Umbilical cord (tissue), 2 donors: ENCODE results near the gene SAMD7. TPM values are rescaled to one million over a fixed set of nuclear protein-coding genes. Genes with fewer than 3 reads are reported as not detected.

Experiments used
- DNase-seq: peaks from one replicate; pipeline ENCODE4 v3.0.0-alpha.2; 2015; ENCODE audit warnings: low spot score
- total RNA-seq: library from RNA; depleted of rRNA; stranded (reverse); fragments of >200 nt; gene quantifications from one replicate; pipeline ENCODE4 v1.2.3, GENCODE V29; 2014; ENCODE audit warnings: low replicate concordance; ENCODE audit not compliant: insufficient read depth

Gene SAMD7
- total RNA-seq, 1 donor from 2014 or later, result 1.9 TPM

DNA sequence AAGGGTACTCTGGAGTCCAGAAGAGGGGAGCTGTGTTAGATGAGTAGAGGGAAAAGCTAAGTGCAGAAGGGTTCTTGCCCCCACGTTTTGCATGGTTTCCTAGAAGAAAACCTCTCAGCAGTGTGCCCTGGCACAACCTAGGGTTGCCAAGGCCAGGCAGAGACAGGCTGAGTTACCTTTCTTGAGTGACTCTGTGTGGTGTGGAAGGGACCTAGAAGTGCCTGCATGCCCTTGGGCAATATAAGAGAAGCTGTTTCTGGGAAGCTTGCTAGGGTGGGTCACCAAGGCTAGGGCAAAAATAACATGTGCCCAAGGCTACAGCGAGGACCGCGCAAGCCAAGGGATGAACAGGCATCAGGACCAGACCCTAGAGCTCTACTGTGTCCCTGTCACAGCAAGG lies 3.4 kb upstream of the SAMD7 start:
- DNase-seq, result no peak

GRCh38 chr3:169913323-169913722 lies 2.0 kb downstream of the SAMD7 start:
- peak; percentile 71 for DNase-seq

DNA sequence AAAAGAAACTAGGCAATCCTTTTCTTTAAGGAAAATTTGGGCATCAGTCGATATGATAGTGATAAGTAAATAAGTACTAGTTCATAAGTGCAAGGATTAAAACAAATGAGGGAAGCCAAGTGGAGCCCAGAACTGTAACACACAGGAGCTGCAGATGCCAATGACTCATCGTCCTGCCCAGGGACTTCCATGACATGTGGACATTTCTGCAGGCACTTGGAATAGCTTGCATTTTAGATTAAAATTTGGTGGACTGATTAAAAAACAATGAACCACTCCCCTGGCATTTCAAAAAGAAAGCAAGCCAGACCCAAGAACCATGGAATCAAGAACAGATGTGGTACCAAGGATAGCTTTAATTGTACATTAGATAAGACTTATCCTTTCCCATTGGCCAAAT lies 2.9 kb downstream of the SAMD7 start:
- no peak for DNase-seq

DNA sequence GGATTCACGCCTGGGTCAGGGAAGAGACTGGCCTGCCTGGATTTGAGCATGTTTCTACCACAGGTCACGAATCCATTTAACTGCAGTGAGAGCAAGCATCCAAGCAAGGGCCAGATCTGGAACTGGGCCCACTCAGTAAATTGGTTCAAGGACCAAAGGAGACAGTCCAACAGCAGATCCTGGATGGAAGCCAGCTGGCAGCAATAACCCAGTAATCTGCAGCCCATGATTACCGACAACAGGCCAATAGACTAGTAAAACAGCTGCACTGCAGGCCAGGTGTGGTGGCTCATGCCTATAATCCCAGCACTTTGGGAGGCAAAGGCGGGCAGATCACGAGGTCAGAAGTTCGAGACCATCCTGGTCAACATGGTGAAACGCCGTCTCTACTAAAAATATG lies 11.8 kb downstream of the SAMD7 start:
- DNase-seq, result no peak

DNA sequence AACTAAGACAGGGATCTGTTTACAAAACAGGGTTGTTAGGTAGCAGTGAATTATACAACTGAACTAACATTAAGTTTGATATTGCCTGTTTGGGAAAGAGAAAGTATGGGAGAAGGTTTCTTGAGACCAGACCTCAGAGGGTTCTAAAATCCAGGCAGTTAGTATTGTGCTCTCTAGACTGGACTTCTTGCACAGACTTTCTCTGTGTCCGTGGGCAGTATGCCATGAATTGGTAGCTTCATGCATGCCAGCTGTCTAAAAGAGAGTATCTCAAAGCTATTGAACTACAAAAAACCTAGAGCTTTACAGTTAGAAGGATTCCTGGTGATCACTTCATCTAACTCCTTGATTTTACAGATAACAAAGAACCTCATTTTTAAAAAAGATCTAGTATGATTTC lies 12.5 kb downstream of the SAMD7 start:
- DNase-seq, result no peak

- no peak for DNase-seq
Observed at GRCh38 chr3:169929830-169930519, 18.6 kb downstream of the SAMD7 start.

- DNase-seq, result no peak
Observed at GRCh38 chr3:169930843-169931242, 19.5 kb downstream of the SAMD7 start.

- DNase-seq, result no peak
Observed at GRCh38 chr3:169931747-169932520, 20.6 kb downstream of the SAMD7 start.

GRCh38 chr3:169939320-169939719 lies 27.9 kb downstream of the SAMD7 start:
- DNase-seq, result no peak

- DNase-seq, result no peak
Observed at GRCh38 chr3:169939751-169940150, 28.4 kb downstream of the SAMD7 start.

DNA sequence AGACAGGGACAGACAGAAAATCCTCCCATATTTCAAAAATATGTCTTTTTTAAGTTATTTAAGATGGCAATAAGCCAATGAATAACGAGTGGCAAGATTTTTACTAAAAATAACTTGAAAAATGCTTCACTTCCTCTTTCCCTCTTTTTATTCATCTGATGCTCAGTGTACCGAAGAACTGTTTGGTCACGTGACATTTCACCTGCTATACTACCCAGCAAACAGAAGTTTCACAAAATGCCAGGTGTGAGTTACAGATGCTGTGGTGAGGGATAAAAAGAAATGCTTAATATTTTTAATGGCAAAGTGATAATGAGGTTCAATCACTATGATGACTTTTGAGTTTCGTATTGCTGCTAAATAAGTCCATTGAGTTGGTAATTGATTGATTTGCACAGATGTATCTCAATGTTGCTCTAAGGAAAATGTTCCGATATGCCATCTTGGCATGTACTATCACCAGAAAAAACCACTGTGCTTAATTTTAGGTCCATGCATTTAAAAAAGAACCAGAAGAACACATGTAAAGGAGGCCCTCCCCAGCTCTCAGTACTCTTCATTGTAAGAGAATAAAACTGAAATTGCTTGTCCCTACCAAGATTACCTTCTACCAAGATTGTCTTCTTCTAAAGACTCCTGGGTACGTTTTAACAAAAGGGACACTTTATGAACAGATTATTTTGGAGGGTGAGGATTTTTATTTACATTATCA lies 29.3 kb downstream of the SAMD7 start:
- DNase-seq, result no peak

DNA sequence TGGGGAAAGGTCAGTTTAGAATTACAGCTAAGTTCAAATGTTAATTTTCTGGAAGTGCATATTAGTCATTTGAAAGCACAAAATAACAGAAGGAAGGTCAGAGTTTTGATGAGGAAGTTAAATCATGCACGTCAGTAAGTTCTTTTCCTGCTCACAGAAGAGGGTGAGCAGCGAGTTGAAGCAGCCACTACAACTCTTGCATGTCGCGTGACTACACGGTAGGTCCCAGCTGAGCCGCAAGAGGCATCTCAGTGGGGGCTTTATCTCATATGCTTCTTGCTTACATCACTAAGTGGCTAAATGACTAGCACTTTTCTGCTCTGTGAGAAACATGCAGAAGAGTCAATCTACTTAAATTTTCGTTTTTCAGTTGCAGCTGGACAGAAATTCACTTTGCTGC lies 33.9 kb downstream of the SAMD7 start:
- DNase-seq, result no peak

- no peak for DNase-seq
Observed at GRCh38 chr3:169946336-169946735, 35.0 kb downstream of the SAMD7 start.

- DNase-seq, result peak; percentile 42
Observed at GRCh38 chr3:169948559-169949448, 37.4 kb downstream of the SAMD7 start.

DNA sequence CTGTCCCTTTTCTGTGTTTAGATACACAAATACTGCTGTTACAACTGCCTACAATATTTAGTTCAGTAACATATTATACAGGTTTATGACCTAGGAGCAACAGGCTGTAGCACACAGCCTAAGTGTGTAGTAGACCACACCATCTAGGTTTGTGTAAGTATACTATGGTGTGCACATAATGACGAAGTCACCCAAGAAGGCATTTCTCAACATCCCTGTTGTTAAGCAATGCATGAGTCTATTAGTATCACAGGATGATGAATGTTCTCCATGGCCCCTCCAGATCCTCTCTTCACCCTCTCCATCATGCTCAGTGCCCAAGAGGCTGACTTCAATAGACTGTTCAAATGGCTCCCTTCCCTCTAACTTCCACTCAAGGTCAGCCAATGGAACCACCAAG lies 40.7 kb downstream of the SAMD7 start:
- no peak for DNase-seq

- DNase-seq, result no peak
Observed at GRCh38 chr3:169953462-169954141, 42.2 kb downstream of the SAMD7 start.

DNA sequence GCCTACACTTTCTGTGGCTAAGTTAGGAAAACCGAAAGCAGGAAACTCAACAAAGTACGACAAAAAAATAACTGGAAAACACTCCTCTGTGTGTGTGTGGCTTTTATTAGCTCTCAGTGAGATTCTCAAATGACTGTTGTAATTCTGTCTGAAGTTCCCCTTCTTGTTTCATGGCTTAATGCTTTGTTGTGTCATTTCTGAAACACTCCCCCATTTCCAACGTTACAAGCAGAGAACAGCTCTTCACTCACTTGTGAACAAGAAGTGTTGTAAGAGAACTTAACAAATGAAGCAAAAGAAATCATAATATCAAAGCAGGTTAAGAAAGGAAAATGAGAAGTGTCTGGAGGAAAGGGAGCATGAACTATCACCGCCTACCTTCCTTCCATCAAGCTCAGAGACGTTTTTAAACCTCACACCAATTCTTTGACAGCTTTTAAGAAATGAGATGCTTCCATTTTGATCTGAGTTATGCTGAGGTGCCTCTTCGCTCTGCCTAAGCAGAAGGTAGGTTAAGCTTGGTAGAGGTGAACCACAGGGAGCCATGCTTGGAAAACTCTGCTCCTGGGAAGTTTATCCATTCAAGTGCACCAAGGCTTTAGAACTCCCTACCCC lies 42.9 kb downstream of the SAMD7 start:
- DNase-seq, result no peak

GRCh38 chr3:169955406-169955805 lies 44.0 kb downstream of the SAMD7 start:
- no peak for DNase-seq

- no peak for DNase-seq
Observed at GRCh38 chr3:169964176-169964575, 52.8 kb downstream of the SAMD7 start.

DNA sequence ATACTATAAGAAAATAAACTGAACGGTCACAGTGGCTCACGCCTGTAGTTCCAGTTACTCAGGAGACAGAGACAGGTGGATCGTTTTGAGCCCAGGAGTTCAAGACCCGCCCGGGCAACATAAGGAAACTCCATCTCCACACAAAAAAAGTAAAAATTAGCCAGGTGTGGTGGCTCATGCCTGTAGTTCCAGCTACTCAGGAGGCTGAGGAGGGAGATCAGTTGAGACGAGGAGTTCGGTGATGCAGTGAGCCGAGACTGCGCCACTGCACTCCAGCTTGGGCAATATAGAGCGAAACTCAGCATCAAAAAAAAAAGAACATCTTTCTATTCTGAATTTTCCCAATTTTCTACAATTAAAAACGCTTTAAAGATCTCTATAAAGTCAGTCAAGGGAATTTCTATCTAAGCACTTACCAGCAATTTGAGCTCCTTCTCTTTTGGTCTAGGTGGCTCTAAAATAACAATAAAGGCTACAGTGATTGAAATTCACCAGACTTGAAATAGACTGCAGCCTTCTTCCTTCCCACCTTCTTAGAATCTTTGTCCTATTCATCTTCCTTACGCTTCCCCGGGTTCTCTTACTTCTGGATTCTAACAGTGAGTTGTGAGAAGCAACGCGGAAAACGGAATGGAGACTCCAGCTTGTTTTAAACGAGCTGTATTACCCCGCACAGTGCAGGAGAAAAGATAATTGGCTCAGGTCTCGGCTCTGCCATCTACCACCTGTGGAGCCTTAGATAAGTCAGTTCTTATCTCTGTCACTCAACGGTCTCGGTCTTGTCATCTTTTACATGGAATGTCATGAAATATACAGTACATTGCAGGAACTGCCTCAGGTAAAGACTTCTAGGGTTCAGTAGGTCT lies 54.4 kb downstream of the SAMD7 start:
- DNase-seq, result no peak
